GM18520 (cell line): ENCODE measurements around the gene ZNF281.
"Not testable (repeated sequence)": the region's sequence is repeated elsewhere in the genome, so short reads cannot be mapped to it uniquely, and the experiment has no call there.

Experiments
- ATAC-seq: cut with Tn5 transposase; IDR thresholded peaks from one replicate; pipeline ENCODE4 v1.9.1; 2021; ENCODE audit not compliant: unreplicated experiment

ZNF281 gene

DNA sequence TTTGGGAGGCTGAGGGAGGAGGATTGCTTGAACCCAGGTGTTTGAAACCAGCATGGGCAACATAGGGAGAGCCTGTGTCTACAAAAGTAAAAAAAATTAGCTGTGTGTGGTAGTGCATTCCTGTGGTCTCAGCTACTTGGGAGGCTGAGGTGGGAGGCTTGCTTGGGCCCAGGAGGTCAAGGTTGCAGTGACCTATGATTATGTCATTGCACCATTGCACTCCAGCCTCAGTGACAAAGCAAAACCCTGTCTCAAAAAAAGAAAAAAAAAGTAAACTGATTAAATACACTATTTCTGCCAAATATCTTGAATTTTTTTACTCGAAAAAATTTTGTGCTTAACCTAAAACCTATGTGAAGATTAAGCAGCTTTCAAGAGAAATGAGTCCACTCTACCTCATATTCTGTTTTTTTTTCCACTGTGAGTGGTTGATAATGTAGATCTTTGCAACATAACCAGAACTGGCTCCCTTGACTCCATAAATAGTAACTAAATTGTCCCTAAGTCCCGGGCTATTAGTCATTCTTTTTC lies 19.4 kb upstream of the ZNF281 start:
- ATAC-seq: no peak

DNA sequence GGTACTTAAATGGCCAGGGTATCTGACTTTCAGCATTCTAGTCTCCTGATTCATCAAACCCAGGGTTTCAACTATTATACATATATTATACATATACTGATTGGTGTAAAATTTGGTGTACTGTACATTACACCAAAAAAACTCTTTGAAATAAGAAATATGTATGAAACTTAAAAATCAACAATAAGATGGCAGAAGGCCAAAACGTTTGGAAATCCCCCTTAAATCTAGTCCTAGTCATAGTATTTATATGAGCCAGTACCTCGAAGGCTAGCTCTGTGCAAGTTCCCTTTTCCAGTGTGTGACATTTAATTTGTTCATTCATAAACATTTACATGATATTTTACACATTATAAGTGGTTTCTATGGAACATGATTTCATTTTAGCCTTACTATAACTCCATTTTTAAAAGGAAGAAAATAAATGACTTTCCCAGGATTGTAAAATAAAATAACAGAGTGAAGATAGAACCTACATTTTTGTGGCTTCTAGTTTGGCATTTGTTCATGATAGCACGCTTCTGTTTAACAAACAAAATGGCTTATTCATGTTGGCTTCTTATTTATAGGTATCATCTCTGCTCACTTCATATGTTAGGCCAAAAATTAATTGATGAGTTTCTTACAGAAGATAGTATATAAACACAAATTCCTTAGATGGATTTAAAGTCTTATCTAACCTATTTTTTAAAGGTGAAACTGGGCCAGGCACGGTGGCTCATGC lies 18.8 kb upstream of the ZNF281 start:
- no peak for ATAC-seq

DNA sequence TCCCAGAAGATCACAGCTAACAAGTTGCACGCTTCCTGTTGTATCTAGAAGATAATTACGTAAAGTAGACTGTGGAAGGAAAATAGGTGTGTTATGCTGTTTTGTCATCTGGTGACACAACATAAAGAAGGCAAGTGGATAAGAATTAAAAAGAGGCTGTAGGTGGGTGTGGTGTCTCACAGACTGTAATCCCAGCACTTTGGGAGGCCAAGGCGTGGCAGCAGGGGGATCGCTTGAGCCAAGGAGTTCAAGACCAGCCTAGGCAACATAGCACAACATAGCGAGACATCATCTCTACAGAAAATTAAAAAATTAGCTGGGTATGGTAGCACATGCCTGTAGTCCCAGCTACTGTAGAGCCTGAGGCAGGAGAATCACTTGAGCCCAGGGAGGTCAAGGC lies 17.9 kb upstream of the ZNF281 start:
- ATAC-seq: no peak

DNA sequence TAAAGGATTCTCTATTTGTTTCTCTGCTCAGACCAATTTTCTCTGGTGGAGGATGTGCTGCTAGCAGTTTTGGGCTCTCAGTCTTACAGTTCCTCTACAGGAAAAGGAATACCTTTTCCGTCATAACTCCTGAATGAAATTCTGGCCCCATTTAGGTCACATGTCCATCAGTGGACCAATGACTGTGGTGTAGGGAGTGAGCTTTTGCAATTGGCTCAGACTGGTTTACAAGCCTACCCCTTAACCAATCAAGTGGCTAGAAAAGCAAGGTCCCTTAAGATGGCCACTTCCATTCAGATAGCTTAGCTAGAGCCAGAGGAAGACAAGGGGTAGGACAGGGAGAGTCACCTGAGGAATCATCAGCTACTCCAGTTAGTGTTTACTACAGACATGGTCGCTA lies 16.4 kb upstream of the ZNF281 start:
- ATAC-seq: no peak

DNA sequence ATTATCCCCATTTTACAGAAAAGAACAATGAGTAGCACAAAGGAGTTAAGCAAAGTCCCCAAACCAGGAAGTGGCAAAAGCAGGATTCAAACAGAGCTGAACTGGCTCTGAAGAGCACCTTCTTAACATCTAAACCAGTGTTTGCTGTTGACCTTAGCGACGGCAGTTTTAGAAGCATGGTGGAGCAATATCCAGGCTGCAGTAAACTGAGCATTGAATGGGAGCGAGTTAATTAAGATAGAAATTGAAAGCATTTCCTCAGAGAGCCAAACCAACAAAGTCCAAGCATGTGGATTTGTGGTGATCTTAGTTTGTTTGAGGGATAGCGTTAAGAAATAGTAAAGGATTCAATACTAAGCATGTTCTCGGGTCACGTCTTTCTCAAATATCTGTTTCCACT lies 13.4 kb upstream of the ZNF281 start:
- no peak for ATAC-seq

DNA sequence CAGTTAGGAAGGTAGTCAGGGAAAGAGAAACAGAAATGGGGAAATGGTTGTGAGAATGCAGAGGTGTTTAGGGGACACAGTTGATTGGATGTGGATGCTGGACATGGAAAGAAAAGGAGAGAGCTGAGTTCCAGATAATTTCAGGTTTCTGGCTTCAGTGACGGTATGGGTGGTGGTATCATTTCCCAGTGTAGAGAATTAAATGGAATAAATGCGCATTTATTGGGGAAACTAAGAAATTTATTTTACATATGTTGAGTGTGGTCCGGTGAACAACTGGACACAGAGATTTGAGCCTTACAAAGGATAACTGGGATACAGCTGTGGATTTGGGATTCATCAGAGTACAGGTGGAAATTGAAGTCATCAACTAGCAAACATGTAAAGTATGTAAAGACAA lies 12.4 kb upstream of the ZNF281 start:
- no peak for ATAC-seq

DNA sequence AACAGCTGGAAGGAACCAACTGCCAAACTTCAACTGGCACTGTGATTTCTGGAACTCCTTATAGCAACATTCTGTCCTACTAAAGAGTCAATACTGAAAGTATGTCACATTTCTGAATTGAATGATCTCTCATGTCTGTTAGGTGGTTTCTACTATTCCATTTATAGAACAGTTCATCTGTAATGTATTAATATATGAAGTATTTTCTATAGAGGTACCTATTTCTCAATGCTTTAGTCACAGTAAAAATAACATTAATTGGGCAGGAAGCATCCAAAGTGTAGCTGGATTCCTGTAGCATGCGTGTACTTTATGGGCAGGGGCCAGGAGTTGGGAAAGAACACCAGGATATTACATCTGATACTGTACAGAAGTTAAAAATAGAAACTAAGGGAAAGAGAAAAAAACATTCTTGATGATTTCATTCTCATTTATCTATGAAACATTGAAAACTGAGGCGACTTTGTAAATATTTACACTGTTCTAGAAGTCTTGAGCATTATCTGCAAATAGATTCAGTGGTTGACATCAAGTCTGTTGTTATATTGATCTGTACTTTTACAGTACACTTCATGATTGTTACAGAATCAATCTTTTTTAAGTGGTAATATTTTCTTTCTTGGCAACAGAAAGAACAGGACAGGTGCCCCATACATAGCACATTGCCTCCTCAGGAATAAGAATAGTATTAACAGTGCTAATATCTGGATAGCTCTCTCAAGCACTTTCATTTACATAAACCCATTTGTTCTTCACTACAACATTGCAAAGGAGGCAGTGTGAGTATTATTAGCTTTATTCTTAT lies 6.2 kb upstream of the ZNF281 start:
- ATAC-seq: peak; percentile 70

DNA sequence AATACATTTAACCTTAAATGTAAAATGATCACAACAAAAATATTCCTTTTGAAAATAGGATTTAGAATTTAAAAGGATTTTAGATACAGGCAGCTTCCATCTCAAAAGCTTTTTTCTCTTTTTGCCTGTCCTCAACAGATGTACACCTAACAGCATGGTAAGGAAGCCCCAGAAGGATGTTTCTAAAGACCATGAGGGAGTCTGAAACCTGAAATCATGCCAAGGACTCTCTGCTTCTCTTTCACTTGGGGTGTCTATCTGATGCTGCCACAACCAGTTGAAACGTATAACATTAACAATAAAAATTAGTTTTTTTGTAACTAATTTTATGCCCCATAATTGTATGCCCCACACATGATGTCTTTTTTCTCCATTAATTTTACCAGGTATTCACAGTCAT lies 5.4 kb upstream of the ZNF281 start:
- ATAC-seq: no peak

DNA sequence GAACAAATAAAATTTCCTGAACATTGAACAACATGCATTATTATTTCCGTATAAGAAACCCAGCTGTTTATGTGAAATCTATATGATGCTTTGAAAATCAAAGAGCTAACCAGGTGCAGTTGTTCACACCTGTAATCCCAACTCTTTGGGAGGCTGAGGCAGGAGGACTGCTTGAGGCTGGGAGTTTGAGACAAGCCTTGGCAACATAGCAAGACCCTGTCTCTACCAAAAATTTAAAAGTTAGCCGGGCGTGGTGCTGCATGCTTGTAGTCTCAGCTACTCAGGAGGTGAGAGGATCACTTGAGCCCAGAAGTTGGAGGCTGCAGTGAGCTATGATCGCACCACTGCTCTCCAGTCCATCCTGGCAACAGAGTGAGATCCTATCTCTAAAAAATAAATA lies 4.8 kb upstream of the ZNF281 start:
- ATAC-seq: no peak

DNA sequence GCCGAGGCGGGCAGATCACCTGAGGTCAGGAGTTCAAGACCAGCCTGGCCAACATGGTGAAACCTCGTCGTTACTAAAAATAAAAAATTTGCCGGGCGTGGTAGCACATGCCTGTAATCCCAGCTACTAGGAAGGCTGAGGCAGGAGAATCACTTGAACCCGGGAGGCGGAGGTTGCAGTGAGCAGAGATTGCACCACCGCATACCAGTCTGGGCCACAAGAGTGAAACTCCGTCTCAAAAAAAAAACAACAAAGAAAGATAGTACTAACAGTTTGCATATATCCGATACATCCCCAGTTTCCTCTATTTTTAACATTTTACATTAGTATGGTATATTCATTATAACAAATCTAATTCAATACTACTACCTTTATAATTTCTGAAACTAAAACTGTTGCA lies 3.9 kb upstream of the ZNF281 start:
- ATAC-seq: not testable (repeated sequence)

DNA sequence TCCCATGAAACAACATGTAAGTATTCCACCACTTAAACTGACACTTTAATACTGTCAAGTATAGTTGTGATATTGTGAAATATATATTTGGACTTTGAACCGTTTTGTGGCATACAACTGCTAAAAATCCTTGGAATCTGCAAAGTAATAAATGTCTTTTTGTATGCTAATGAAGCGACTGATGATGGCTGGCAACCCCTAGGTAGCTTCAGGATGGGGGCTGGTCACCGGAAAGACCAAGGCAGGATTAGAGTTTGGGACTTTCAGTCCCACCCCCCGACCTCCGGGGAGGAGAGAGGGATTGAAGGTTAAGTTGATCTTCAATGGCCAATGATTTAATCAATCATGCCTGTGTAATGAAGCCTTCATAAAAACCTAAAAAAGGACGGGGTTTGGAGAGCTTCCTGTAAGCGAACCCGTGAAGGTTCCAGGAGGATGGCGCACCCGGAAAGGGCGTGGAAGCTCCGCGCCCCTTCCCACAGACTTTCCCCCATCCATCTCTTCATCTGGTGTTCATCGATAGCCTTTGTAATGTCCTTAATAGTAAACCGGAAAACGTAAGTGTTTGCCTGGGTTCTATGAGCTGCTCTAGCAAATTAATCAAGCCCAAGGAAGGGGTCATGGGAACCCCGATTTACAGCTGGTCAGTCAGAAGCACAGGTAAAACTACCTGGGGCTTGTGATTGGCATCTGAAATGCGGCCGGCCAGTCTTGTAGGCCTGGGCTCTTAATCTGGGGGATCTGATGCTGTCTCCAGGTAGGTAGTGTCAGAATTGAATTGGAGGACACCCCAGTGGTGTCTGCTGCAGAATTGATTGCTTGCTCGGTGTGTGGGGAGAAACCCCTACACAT lies 1.8 kb upstream of the ZNF281 start:
- ATAC-seq: no peak

DNA sequence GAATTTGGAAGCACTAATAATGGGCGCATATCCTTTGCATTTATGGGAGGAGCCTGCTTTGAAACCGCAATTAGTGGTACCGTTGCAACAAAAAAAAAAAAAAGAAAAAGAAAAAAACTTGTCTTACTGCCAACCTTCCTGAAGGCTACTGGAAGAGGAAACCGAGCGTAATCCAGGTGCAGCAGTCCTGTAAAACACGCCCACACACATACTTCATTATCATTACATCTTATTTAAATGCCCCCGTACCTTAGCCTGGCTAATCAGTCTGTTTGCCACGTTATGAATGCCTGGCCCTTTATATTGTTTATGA lies 686 bp upstream of the ZNF281 start:
- ATAC-seq: no peak

DNA sequence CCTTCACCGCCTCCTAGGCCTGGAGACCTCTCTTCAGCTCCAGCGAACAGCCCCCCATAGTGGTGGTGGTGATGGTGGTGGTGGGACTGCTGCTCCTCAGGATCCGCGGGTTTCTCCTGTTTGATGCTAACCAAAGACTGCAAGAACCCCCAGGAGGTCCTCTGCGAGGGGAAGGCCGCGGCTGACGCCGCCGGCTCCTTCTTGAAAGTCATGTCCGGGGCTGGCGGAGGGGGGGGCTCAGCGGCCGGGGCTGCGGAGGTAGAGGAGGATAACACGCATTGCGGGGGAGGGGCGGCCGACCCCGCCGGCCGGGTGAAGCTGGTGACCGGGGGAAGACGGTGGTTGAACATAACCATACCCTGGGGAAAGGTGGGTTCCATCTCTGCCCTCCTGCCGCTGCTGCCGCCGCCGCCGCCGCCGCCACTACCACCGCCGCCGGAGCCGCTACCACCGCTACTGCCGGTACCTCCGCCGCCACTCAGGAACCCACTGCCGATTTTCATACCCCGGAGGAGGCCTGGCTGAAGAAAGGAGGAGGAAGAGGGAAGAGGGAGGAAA lies 554 bp downstream of the ZNF281 start:
- ATAC-seq: no peak

DNA sequence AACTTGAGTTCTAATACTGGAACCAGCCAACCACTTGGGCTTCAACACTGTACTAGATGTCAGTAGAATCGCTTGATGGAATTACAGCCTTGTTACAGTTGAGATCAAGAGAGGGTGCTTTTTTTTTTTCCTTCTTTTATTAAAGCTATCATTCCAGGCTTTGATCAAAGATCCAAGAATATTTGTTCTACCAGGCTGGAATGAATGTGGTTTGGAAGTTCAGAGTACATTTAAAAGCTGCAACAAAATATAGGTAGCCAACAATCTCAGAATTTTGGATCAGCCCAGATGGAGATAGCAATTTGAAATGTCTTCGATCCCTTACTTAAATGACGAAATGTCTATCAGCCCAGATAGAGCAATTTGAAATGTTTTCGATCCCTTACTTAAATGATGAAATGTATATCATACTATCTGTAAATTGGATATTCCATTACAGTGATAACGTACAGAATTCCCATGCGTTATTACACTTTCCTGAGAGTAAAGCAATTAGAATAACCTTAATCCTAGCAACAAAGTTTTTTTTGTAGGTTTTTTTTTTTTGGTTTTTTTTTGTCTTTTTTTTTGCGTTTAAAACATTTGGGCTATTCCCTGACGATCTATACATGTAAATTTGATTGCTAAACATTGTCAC lies 3.6 kb downstream of the ZNF281 start:
- ATAC-seq: no peak

DNA sequence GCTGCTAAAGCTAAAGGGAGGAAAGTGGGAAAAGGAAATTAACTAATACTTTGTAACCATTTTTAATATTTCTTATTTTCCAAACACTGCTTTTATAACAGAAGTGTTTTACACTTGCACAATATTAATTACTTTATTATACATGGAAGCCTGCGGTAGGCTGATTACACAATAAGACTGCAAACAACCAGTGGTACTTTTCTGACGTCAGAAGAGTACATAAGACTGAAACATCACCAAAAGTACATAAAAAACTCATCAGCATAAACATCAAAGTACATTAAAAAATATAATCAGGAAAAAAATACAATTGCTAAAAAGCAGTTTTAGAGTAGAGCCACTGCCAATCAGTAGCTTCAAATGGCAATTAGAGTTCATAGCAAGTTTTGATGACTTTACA lies 4.6 kb downstream of the ZNF281 start:
- ATAC-seq: no peak

DNA sequence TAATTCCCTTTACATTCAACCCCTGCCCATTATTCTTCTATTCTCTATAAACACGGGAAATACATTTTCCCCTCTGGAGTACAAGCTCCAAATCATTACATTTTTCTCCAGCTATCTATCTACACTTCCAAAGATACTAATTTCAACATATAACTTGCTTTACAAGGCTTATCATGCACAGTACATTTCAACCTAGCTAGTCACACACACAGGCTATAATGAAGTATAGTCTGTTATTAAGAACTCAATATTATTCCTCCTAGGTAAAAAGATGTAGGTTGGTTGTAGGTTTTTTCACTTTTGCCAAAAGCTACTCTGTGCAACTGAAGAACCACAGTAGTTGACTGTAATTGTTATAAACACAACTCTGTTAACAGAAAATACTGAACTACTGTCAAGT lies 8.1 kb downstream of the ZNF281 start:
- no peak for ATAC-seq

DNA sequence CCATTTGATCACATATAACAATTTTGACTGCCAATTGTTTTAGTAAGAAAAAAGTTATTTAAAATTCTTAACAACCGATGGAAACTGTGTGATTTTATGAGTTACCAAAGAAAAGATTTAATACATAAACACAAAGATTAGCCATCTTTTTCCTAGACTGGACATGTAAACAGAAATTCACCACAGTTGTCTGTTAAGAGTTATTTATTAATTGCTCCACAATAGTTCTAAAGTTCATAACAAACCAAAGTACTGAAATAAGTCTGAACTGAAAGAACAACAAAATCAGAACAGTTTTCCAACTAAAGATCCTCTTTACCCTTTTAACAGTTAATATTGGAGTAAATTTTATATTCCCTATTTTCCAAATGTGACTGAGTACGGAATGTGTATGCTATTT lies 8.6 kb downstream of the ZNF281 start:
- ATAC-seq: no peak

DNA sequence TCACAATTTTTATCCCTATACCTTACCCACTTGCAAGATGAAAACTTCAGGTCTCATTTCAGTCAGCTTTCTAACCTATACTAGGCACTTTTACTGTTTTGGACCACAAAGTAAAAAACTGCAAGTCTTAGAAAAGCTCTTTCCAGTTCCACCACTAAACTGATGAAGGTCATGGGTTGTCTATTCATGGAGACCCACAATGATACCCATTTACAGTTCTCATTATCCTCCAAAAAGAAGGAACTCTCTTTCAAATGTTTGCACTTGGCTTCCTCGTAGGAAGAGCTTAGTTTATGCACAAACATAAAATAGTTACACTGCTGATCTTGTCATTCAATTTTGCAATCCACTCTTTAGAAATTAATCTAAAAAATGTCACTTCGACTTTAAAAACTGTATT lies 9.3 kb downstream of the ZNF281 start:
- ATAC-seq: no peak

DNA sequence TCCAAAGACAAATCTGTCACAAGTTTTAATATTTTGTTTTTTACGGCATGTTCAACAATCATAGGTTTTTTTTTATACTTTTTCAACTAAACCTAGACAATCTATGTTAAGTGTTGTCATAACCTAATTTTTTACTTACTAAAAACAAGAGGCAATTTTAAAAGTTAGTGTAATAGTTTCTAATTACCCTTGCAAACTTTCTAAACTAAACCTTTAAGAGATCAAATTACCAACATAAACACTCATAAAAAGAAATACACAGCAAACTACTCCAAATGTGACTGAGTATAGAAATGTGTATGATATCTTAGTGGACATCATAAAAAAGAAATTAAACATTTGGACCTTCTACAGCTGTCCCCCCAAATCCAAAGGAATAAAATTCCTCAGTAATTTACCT lies 10.0 kb downstream of the ZNF281 start:
- no peak for ATAC-seq

DNA sequence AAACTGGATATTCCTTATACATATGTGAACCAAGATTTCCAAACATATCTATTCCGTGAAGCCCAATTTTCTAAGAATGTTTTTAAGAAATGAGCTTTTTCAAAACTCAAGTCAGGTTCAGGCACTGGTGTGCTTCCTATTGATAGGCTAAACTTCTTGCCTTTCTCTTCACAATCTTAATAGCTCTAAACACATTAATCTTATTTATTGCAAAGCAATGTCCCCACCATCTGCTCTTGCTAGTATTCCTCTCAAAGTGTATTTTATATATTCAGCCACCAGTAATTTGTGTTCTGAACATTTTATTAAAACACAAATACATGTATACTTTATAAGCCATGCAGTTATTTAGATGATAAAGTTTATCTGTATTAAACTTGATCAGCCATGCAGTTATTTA lies 11.5 kb downstream of the ZNF281 start:
- ATAC-seq: no peak

DNA sequence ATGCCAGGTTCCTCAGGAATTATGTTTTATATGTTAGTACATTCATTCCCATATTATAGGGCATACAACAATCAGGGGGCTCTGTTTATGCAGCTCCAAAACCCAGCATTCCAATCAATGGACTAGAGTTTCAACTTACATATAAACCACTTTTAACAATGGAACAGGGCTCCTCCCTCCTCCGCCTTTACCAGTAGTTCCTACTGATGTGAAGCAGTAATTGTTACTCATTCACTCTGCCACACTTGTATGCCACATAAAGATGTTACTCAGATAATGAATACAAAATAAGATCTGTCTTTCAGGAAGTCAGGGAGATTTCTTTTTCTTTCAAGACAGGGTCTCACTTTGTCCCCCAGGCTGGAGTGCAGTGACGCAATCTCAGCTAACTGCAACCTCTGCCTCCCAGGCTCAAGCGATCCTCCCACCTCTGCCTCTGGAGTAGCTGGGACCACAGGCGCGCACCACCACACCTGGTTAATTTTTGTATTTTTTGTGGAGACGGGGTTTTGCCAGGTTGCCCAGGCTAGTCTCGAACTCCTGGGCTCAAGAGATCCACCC lies 17.1 kb downstream of the ZNF281 start:
- no peak for ATAC-seq
